Liver (tissue), 9 donors: ENCODE results near the gene RARRES1. TPM values are rescaled to one million over a fixed set of nuclear protein-coding genes. Genes with fewer than 3 reads are reported as not detected.

Experiments
- DNase-seq: peaks from one replicate; pipeline ENCODE4 v3.0.0-alpha.2; 2017; ENCODE audit warnings: low spot score
- H3K27ac ChIP-seq, 2 donors: one replicate each; pipeline ENCODE4 v1.7.0; 2013; ENCODE audit warnings: inconsistent platforms in 2 of 2, low read length in 2 of 2, control low read depth in 1 of 2, low read depth in 1 of 2, mild to moderate bottlenecking in 1 of 2
- H3K27me3 ChIP-seq, 4 donors: one replicate each; pipeline versions ENCODE4 v1.6.1 to v1.7.0; 2013; ENCODE audit warnings: low read length in 3 of 4, inconsistent platforms in 1 of 4, mild to moderate bottlenecking in 1 of 4, moderate library complexity in 1 of 4; ENCODE audit not compliant: control insufficient read depth in 4 of 4, insufficient read depth in 4 of 4
- H3K36me3 ChIP-seq, 4 donors: one replicate each; pipeline versions ENCODE4 v1.6.1 to v1.7.0; 2013; ENCODE audit warnings: low read length in 3 of 4, mild to moderate bottlenecking in 3 of 4, low read depth in 1 of 4, moderate library complexity in 1 of 4; ENCODE audit not compliant: control insufficient read depth in 4 of 4, insufficient read depth in 3 of 4
- H3K4me1 ChIP-seq, 4 donors: one replicate each; pipeline versions ENCODE4 v1.6.1 to v1.7.0; 2013; ENCODE audit warnings: low read length in 3 of 4, mild to moderate bottlenecking in 3 of 4, moderate library complexity in 1 of 4; ENCODE audit not compliant: control insufficient read depth in 4 of 4, insufficient read depth in 4 of 4
- H3K4me3 ChIP-seq, 3 donors: one replicate each; pipeline versions ENCODE4 v1.6.1 to v1.7.0; 2013; ENCODE audit warnings: low read length in 3 of 3, control low read depth in 1 of 3, low read depth in 1 of 3, mild to moderate bottlenecking in 1 of 3
- H3K9ac ChIP-seq, 2 donors: one replicate each; pipeline ENCODE4 v1.7.0; 2013; ENCODE audit warnings: low read length in 2 of 2, mild to moderate bottlenecking in 2 of 2, moderate library complexity in 2 of 2, control low read depth in 1 of 2, low read depth in 1 of 2
- H3K9me3 ChIP-seq, 4 donors: one replicate each; pipeline versions ENCODE4 v1.6.1 to v1.7.0; 2013; ENCODE audit warnings: low read length in 3 of 4; ENCODE audit not compliant: control insufficient read depth in 4 of 4
- ATF3 ChIP-seq: IDR thresholded peaks from 2 replicates; pipeline ENCODE4 v1.6.1; 2016; ENCODE audit warnings: antibody characterized with exemption
- CTCF ChIP-seq: fragments of 150-350 bp; IDR thresholded peaks from 2 replicates; pipeline ENCODE4 v1.5.1; 2017; ENCODE audit warnings: improper control_type of control experiment, low read depth, low read length; ENCODE audit not compliant: missing input control
- FOXA1 ChIP-seq: IDR thresholded peaks from 2 replicates; pipeline ENCODE4 v1.6.1; 2016; ENCODE audit warnings: antibody characterized with exemption
- FOXA2 ChIP-seq: IDR thresholded peaks from 2 replicates; pipeline ENCODE4 v1.6.1; 2016; ENCODE audit warnings: antibody characterized with exemption
- GABPA ChIP-seq, 2 donors: IDR thresholded peaks in 1 of 2; conservative IDR thresholded peaks in 1 of 2; 2 replicates each; pipeline ENCODE4 v1.6.1; 2016; ENCODE audit warnings: antibody characterized with exemption in 2 of 2, mild to moderate bottlenecking in 1 of 2, moderate library complexity in 1 of 2
- JUND ChIP-seq, 2 donors: IDR thresholded peaks; 2 replicates each; pipeline ENCODE4 v1.6.1; 2016; ENCODE audit warnings: antibody characterized with exemption in 2 of 2
- MAX ChIP-seq: IDR thresholded peaks from 2 replicates; pipeline ENCODE4 v1.6.1; 2016; ENCODE audit warnings: antibody characterized with exemption
- NR2F2 ChIP-seq: IDR thresholded peaks from 2 replicates; pipeline ENCODE4 v1.6.1; 2016; ENCODE audit warnings: antibody characterized with exemption
- RAD21 ChIP-seq, 2 donors: IDR thresholded peaks; 2 replicates each; pipeline ENCODE4 v1.6.1; 2016; ENCODE audit warnings: antibody characterized with exemption in 2 of 2, mild to moderate bottlenecking in 2 of 2
- RXRA ChIP-seq, 2 donors: IDR thresholded peaks; 2 replicates each; pipeline ENCODE4 v1.6.1; 2017 to 2018; ENCODE audit warnings: antibody characterized with exemption in 2 of 2, mild to moderate bottlenecking in 1 of 2
- SP1 ChIP-seq: IDR thresholded peaks from 2 replicates; pipeline ENCODE4 v1.6.1; 2018; ENCODE audit warnings: antibody characterized with exemption, mild to moderate bottlenecking
- TAF1 ChIP-seq: conservative IDR thresholded peaks from 2 replicates; pipeline ENCODE4 v1.6.1; 2016; ENCODE audit warnings: antibody characterized with exemption, mild to moderate bottlenecking
- YY1 ChIP-seq: IDR thresholded peaks from 2 replicates; pipeline ENCODE4 v1.6.1; 2016; ENCODE audit warnings: antibody characterized with exemption, mild to moderate bottlenecking
- ZBTB33 ChIP-seq: IDR thresholded peaks from 2 replicates; pipeline ENCODE4 v1.6.1; 2016; ENCODE audit warnings: antibody characterized with exemption
- WGBS: extraction: QIAGEN DNeasy Blood & Tissue Kit; methylation state at CpG from one replicate; pipeline ENCODE4 v1.1.7; 2013; 5-methylcytosine and 5-hydroxymethylcytosine counted together
- polyA plus RNA-seq, 2 donors: library from polyadenylated mRNA; stranded (reverse) in 1 of 2; unstranded in 1 of 2; fragments of 200-250 nt in 1 of 2; fragments of >200 nt in 1 of 2; fragmentation: Nextera tagmentation in 1 of 2; extraction: Ambion mirVana in 1 of 2; gene quantifications; one replicate each; pipeline versions ENCODE4 v1.2.1 to v1.2.3, GENCODE V29; 2013 to 2015
- total RNA-seq, 2 donors: library from RNA; depleted of rRNA; stranded (reverse); fragments of >200 nt; gene quantifications; one replicate each; pipeline ENCODE4 v1.2.3, GENCODE V29; 2014
- donor health status: healthy.
- donor health status: healthy.
- donor health status: healthy.
- donor health status: healthy.
- donor health status: healthy.

Gene RARRES1
- total and polyA plus RNA-seq, 4 donors, result 0.92 to 6.9 (median 2.4) TPM

GRCh38 chr3:158658889-158659288, 73.4 kb downstream of the RARRES1 start:
- no peak overlapping the region for H3K27ac ChIP-seq

GRCh38 chr3:158652463-158652862, 79.8 kb downstream of the RARRES1 start:
- Histone ChIP-seq H3K27ac (no peak overlapping the region), H3K4me3 (no peak overlapping the region), H3K9me3 (no peaks in the 10 kb centered on the region), H3K9ac (no peak overlapping the region), H3K36me3 (peaks cover 0 to 47% (median 35%) of the 10 kb centered on the region in 4 donors), H3K4me1 (peaks cover 0 to 3% (median under 1%) of the 10 kb centered on the region in 4 donors), H3K27me3 (no peaks in the 10 kb centered on the region)
- no peak for TF ChIP-seq FOXA1
- TF ChIP-seq GABPA (IDR thresholded peaks at IDR 0.05 in 1 of 2, conservative IDR thresholded peaks at IDR 0.05 in 1 of 2), result no peak
- no peak for TF ChIP-seq YY1
- TF ChIP-seq NR2F2, result no peak
- TF ChIP-seq TAF1, result no peak
- no peak for TF ChIP-seq CTCF
- TF ChIP-seq RXRA (IDR thresholded peaks at IDR 0.05), result no peak
- TF ChIP-seq JUND (IDR thresholded peaks at IDR 0.05), result no peak
- TF ChIP-seq ATF3, result no peak
- TF ChIP-seq RAD21 (IDR thresholded peaks at IDR 0.05), result no peak
- TF ChIP-seq FOXA2, result no peak
- no peak for DNase-seq
- WGBS, result 83% methylated on average over 3 of the region's 3 CpGs

More at GRCh38 chr3:158658889-158659288, 73.4 kb downstream of the RARRES1 start:
- no peak overlapping the region for H3K9ac ChIP-seq
- no peak overlapping the region for H3K4me3 ChIP-seq
- no peak for TF ChIP-seq JUND (IDR thresholded peaks at IDR 0.05)
- no peak for TF ChIP-seq CTCF
- peaks cover 0 to 55% (median 35%) of the 10 kb centered on the region in 4 donors for H3K36me3 ChIP-seq
- peaks cover 0 to 3% (median 0%) of the 10 kb centered on the region in 4 donors for H3K4me1 ChIP-seq
- 95% methylated on average over 7 of the region's 7 CpGs for WGBS
- DNase-seq, result no peak
- no peaks in the 10 kb centered on the region for H3K9me3 ChIP-seq
- no peaks in the 10 kb centered on the region for H3K27me3 ChIP-seq

- no peaks in the 10 kb centered on the region for H3K9me3 ChIP-seq
- no peak overlapping the region for H3K4me3 ChIP-seq
- 97% methylated on average over 2 of the region's 2 CpGs for WGBS
- peaks cover 0 to 46% (median 32%) of the 10 kb centered on the region in 4 donors for H3K36me3 ChIP-seq
- no peak overlapping the region for H3K27ac ChIP-seq
- no peak for DNase-seq
- H3K4me1 ChIP-seq, result peaks cover 0 to 3% (median under 1%) of the 10 kb centered on the region in 4 donors
- H3K9ac ChIP-seq, result no peak overlapping the region
- H3K27me3 ChIP-seq, result no peaks in the 10 kb centered on the region
- TF ChIP-seq NR2F2 (no peak), MAX (no peak), YY1 (no peak), JUND (IDR thresholded peaks at IDR 0.05) (no peak), ZBTB33 (no peak), SP1 (no peak), RXRA (IDR thresholded peaks at IDR 0.05) (no peak)
Observed at GRCh38 chr3:158651192-158651591, 81.1 kb downstream of the RARRES1 start.
